Embryonic facial prominence (tissue), 1 donor: ENCODE measurements around the gene GKN1.
"Not testable (repeated sequence)": the region's sequence is repeated elsewhere in the genome, so short reads cannot be mapped to it uniquely, and the experiment has no call there.

ENCODE experiments used
- DNase-seq: peaks from one replicate; pipeline ENCODE4 v3.0.0-alpha.2; 2016; ENCODE audit errors: extremely low spot score

GKN1 gene

GRCh38 chr2:68974251-68974650 lies at the start of gene GKN1:
Gene GKN1 (plus strand): TSS chr2:68974636. CDS start chr2:68974678, 42 bp downstream.
- DNase-seq: no peak

GRCh38 chr2:68925295-68925896 lies 49.0 kb upstream of the GKN1 start:
- no peak for DNase-seq

GRCh38 chr2:68926796-68927195 lies 47.6 kb upstream of the GKN1 start:
- DNase-seq: no peak

GRCh38 chr2:68931149-68931711 lies 43.2 kb upstream of the GKN1 start:
- no peak for DNase-seq

GRCh38 chr2:68931799-68932198 lies 42.6 kb upstream of the GKN1 start:
- DNase-seq: no peak

GRCh38 chr2:68932402-68932801 lies 42.0 kb upstream of the GKN1 start:
- no peak for DNase-seq

GRCh38 chr2:68934021-68934420 lies 40.4 kb upstream of the GKN1 start:
- no peak for DNase-seq

- no peak for DNase-seq
These were observed 39.0 kb upstream of the GKN1 start for GRCh38 chr2:68935471-68935870.

GRCh38 chr2:68936427-68936826 lies 38.0 kb upstream of the GKN1 start:
- DNase-seq: no peak

GRCh38 chr2:68936889-68937288 lies 37.5 kb upstream of the GKN1 start:
- DNase-seq: no peak

- DNase-seq: no peak
These were observed 36.9 kb upstream of the GKN1 start for GRCh38 chr2:68937346-68938055.

GRCh38 chr2:68938938-68939337 lies 35.5 kb upstream of the GKN1 start:
- no peak for DNase-seq

- DNase-seq: no peak
These were observed 34.5 kb upstream of the GKN1 start for GRCh38 chr2:68939962-68940361.

GRCh38 chr2:68940369-68940768 lies 34.1 kb upstream of the GKN1 start:
- DNase-seq: no peak

- no peak for DNase-seq
These were observed 31.6 kb upstream of the GKN1 start for GRCh38 chr2:68942827-68943226.

- DNase-seq: peak; percentile 49
These were observed 30.6 kb upstream of the GKN1 start for GRCh38 chr2:68943581-68944568.

- DNase-seq: no peak
These were observed 28.3 kb upstream of the GKN1 start for GRCh38 chr2:68946117-68946516.

- no peak for DNase-seq
These were observed 25.7 kb upstream of the GKN1 start for GRCh38 chr2:68948710-68949109.

- no peak for DNase-seq
These were observed 22.5 kb upstream of the GKN1 start for GRCh38 chr2:68951899-68952298.

GRCh38 chr2:68952887-68953521 lies 21.4 kb upstream of the GKN1 start, which contains the start of gene GKN2:
Gene GKN2 (minus strand): TSS chr2:68952893. CDS start chr2:68952861, 32 bp downstream.
- DNase-seq: no peak

GRCh38 chr2:68955432-68955831 lies 19.0 kb upstream of the GKN1 start:
- DNase-seq: not testable (repeated sequence)
